Hepatocyte (in vitro differentiated cells): Measurements from ENCODE around the gene ZNF44.

Experiments used
- EZH2 ChIP-seq: fragments of 200-600 bp; sonication (generic); IDR thresholded peaks from 2 replicates; pipeline ENCODE4 v1.6.1; 2016; ENCODE audit warnings: antibody characterized with exemption, mild to moderate bottlenecking, borderline replicate concordance
- EZH2phosphoT487 ChIP-seq: fragments of 200-600 bp; sonication (generic); IDR thresholded peaks from one replicate; pipeline ENCODE4 v1.6.1; 2018; ENCODE audit warnings: antibody characterized with exemption, mild to moderate bottlenecking, low read depth, moderate library complexity; ENCODE audit not compliant: unreplicated experiment, severe bottlenecking
- TF ChIP-seq, protein P1 (sequence below): fragments of 200-600 bp; sonication (generic); IDR thresholded peaks from 2 replicates; pipeline ENCODE4 v1.5.1; 2016; ENCODE audit warnings: antibody characterized with exemption, mild to moderate bottlenecking; ENCODE audit not compliant: poor library complexity

DNA sequence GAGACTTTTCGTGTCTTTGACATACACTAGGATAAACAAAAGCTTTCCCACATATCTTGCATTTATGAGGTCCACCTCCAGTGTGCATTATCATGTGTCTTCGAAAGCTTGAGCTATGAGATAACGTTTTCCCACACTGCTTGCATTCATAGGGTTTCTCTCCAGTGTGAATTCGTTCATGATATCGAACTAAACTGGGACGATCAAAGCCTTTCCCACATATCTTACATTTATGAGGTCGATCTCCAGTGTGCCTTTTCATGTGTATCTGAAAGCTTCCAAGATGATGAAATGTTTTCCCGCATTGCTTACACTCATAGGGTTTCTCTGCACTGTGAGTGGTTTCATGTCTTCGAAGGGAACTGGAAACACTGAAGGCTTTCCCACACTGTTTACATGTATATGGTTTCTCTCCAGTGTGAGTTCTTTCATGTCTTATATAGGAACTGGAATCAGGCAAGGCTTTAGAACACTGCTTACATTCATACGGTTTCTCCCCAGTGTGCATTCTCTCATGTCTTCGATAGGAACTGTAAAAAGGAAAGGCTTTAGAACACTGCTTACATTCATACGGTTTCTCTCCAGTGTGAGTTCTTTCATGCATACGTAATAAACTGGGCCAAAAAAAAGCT, 24.2 kb upstream of the ZNF44 start:
- no peak for TF ChIP-seq EZH2phosphoT487
- TF ChIP-seq, protein P1, sequence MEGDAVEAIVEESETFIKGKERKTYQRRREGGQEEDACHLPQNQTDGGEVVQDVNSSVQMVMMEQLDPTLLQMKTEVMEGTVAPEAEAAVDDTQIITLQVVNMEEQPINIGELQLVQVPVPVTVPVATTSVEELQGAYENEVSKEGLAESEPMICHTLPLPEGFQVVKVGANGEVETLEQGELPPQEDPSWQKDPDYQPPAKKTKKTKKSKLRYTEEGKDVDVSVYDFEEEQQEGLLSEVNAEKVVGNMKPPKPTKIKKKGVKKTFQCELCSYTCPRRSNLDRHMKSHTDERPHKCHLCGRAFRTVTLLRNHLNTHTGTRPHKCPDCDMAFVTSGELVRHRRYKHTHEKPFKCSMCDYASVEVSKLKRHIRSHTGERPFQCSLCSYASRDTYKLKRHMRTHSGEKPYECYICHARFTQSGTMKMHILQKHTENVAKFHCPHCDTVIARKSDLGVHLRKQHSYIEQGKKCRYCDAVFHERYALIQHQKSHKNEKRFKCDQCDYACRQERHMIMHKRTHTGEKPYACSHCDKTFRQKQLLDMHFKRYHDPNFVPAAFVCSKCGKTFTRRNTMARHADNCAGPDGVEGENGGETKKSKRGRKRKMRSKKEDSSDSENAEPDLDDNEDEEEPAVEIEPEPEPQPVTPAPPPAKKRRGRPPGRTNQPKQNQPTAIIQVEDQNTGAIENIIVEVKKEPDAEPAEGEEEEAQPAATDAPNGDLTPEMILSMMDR: no peak
- TF ChIP-seq EZH2: no peak
